ENCODE data around the gene RETSAT. TPM values are rescaled to one million over a fixed set of nuclear protein-coding genes. Genes with fewer than 3 reads are reported as not detected.

RETSAT gene
- total and polyA plus RNA-seq, 2 of the 13 experiments (the other 11 are each of a cell fraction or from before 2014, with no cell fraction given), result 46.7 to 61.0 TPM

DNA sequence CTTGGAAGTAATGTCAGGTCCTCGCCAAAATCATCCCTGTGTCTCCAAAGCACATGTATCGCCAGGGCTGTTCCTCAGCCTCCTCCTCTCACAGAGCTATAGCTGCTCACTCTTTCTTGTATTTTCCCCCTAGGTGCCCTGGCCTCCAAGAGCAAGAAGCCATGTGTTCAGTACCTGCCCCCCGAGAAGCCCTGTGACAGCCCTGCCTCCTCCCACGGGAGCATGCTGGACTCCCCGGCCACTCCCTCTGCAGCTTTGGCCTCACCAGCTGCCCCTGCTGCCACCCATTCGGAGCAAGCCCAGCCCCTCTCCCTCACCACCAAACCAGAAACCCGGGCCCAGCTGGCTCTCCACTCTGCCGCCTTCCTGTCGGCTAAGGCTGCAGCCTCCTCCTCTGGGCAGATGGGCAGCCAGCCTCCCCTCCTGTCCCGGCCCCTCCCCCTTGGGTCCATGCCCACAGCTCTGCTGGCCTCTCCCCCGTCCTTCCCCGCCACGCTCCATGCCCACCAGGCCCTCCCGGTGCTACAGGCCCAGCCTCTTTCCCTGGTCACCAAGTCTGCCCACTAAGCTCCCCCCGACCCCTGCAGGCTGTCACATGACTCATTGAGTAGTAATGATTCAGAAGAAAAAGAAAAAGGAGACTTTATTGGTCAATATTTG lies 45.3 kb downstream of the RETSAT start (continued):
- TF ChIP-seq THYN1 (CRISPR knock-in tag; IDR thresholded peaks at IDR 0.05; ENCODE audit: borderline replicate concordance, low read depth) (no peak), NFYC (CRISPR knock-in tag; IDR thresholded peaks at IDR 0.05) (no peak), ZFX (CRISPR knock-in tag; IDR thresholded peaks at IDR 0.05; ENCODE audit: low read depth) (peak; percentile 72; the same call in 1 of the 2 replicates), ZSCAN21 (CRISPR knock-in tag; IDR thresholded peaks at IDR 0.05; ENCODE audit: borderline replicate concordance) (no peak), POLR2A (IDR thresholded peaks at IDR 0.05; ENCODE audit: insufficient read depth in 1 of 2, low read depth in 2 of 2, low read length in 2 of 2) (0 out of 4 replicates have a peak, but pooled peaks of 1 of the 2 experiments have one; percentile 17), GLI4 (CRISPR knock-in tag; IDR thresholded peaks at IDR 0.05; ENCODE audit: borderline replicate concordance) (no peak), PTBP1 (IDR thresholded peaks at IDR 0.05; ENCODE audit: low read depth, low read length, poor library complexity, severe bottlenecking) (peak; percentile 75), KLF16 (CRISPR knock-in tag; IDR thresholded peaks at IDR 0.05) (0 out of 4 replicates have a peak, but pooled peaks of 1 of the 2 experiments have one; percentile 23), NONO (IDR thresholded peaks at IDR 0.05) (no peak), NONO (CRISPR knock-in tag; conservative IDR thresholded peaks at IDR 0.05) (0 out of 2 replicates have a peak, but pooled peaks have one; percentile 40), TSC22D2 (CRISPR knock-in tag; IDR thresholded peaks at IDR 0.05; ENCODE audit: borderline replicate concordance) (no peak), ZNF570 (CRISPR knock-in tag; IDR thresholded peaks at IDR 0.05; ENCODE audit: borderline replicate concordance) (no peak), ZNF12 (CRISPR knock-in tag; IDR thresholded peaks at IDR 0.05) (no peak), ZNF816 (CRISPR knock-in tag; IDR thresholded peaks at IDR 0.05; ENCODE audit: borderline replicate concordance) (no peak), ZNF83 (CRISPR knock-in tag; IDR thresholded peaks at IDR 0.05; ENCODE audit: borderline replicate concordance) (no peak), ZNF7 (CRISPR knock-in tag; IDR thresholded peaks at IDR 0.05) (no peak), ATF7-NPFF (CRISPR knock-in tag; IDR thresholded peaks at IDR 0.05; ENCODE audit: low read depth) (no peak; the same call in 1 of the 2 replicates), ZNF619 (CRISPR knock-in tag; IDR thresholded peaks at IDR 0.05) (no peak; the same call in 1 of the 2 replicates), ZNF10 (CRISPR knock-in tag; IDR thresholded peaks at IDR 0.05; ENCODE audit: borderline replicate concordance, low read depth) (no peak), HDAC2 (CRISPR knock-in tag; IDR thresholded peaks at IDR 0.05) (peak; percentile 27; the same call in 1 of the 2 replicates), FOXK2 (IDR thresholded peaks at IDR 0.05) (no peak)
- TF ChIP-seq, protein P1, sequence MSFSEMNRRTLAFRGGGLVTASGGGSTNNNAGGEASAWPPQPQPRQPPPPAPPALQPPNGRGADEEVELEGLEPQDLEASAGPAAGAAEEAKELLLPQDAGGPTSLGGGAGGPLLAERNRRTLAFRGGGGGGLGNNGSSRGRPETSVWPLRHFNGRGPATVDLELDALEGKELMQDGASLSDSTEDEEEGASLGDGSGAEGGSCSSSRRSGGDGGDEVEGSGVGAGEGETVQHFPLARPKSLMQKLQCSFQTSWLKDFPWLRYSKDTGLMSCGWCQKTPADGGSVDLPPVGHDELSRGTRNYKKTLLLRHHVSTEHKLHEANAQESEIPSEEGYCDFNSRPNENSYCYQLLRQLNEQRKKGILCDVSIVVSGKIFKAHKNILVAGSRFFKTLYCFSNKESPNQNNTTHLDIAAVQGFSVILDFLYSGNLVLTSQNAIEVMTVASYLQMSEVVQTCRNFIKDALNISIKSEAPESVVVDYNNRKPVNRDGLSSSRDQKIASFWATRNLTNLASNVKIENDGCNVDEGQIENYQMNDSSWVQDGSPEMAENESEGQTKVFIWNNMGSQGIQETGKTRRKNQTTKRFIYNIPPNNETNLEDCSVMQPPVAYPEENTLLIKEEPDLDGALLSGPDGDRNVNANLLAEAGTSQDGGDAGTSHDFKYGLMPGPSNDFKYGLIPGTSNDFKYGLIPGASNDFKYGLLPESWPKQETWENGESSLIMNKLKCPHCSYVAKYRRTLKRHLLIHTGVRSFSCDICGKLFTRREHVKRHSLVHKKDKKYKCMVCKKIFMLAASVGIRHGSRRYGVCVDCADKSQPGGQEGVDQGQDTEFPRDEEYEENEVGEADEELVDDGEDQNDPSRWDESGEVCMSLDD (CRISPR knock-in tag; IDR thresholded peaks at IDR 0.05; ENCODE audit: borderline replicate concordance), result no peak
- TF ChIP-seq, protein P2, sequence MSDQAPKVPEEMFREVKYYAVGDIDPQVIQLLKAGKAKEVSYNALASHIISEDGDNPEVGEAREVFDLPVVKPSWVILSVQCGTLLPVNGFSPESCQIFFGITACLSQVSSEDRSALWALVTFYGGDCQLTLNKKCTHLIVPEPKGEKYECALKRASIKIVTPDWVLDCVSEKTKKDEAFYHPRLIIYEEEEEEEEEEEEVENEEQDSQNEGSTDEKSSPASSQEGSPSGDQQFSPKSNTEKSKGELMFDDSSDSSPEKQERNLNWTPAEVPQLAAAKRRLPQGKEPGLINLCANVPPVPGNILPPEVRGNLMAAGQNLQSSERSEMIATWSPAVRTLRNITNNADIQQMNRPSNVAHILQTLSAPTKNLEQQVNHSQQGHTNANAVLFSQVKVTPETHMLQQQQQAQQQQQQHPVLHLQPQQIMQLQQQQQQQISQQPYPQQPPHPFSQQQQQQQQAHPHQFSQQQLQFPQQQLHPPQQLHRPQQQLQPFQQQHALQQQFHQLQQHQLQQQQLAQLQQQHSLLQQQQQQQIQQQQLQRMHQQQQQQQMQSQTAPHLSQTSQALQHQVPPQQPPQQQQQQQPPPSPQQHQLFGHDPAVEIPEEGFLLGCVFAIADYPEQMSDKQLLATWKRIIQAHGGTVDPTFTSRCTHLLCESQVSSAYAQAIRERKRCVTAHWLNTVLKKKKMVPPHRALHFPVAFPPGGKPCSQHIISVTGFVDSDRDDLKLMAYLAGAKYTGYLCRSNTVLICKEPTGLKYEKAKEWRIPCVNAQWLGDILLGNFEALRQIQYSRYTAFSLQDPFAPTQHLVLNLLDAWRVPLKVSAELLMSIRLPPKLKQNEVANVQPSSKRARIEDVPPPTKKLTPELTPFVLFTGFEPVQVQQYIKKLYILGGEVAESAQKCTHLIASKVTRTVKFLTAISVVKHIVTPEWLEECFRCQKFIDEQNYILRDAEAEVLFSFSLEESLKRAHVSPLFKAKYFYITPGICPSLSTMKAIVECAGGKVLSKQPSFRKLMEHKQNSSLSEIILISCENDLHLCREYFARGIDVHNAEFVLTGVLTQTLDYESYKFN (CRISPR knock-in tag; conservative IDR thresholded peaks at IDR 0.05), result no peak

Data from HepG2 (cell line).